22Rv1 (cell line): ENCODE data around the gene GPR65.

ENCODE experiments used
- ZFX ChIP-seq: fragments of 450-650 bp; IDR thresholded peaks from 2 replicates; pipeline ENCODE4 v1.6.1; 2017; ENCODE audit warnings: antibody characterized with exemption, borderline replicate concordance
- TF ChIP-seq, protein P1 (sequence below): fragments of 450-650 bp; IDR thresholded peaks from 2 replicates; pipeline ENCODE4 v1.5.1; 2017; ENCODE audit warnings: mild to moderate bottlenecking

DNA sequence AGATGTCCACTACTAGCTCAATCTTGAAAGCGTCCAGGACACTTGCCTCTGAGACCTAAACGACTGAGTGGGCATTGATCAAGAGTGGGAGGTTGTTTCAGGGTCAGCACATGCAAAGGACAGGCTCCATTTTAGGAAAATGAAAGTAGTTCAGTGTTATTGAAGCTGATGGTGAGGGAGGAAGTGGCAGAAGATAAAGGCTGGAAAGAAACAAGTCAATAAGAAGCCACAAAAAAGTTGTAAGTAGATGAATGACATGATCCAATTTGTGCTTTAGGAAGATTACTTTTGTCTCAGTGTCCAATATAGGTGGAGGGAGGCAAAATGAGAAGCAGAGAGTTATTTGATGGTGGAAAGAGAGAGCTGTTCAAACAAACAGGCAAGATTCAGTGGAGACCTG is 22.0 kb downstream of the GPR65 start:
- TF ChIP-seq, protein P1, sequence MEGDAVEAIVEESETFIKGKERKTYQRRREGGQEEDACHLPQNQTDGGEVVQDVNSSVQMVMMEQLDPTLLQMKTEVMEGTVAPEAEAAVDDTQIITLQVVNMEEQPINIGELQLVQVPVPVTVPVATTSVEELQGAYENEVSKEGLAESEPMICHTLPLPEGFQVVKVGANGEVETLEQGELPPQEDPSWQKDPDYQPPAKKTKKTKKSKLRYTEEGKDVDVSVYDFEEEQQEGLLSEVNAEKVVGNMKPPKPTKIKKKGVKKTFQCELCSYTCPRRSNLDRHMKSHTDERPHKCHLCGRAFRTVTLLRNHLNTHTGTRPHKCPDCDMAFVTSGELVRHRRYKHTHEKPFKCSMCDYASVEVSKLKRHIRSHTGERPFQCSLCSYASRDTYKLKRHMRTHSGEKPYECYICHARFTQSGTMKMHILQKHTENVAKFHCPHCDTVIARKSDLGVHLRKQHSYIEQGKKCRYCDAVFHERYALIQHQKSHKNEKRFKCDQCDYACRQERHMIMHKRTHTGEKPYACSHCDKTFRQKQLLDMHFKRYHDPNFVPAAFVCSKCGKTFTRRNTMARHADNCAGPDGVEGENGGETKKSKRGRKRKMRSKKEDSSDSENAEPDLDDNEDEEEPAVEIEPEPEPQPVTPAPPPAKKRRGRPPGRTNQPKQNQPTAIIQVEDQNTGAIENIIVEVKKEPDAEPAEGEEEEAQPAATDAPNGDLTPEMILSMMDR: no peak
- TF ChIP-seq ZFX: no peak
